Keratinocyte (primary cell): ENCODE data around the gene CDH22. TPM values are rescaled to one million over a fixed set of nuclear protein-coding genes. Genes with fewer than 3 reads are reported as not detected.

Source experiments
- DNase-seq: peaks from one replicate; pipeline ENCODE4 v3.0.0-alpha.2; 2011; ENCODE audit warnings: low read depth, missing footprints, low spot score
- FAIRE-seq: peaks from 2 replicates; lab custom pipeline; 2011; peaks lifted over from hg19 to GRCh38; lab: Jason Lieb, UNC
- H2AFZ ChIP-seq: 2 replicates; pipeline ENCODE4 v1.6.0; 2012; ENCODE audit warnings: low read length, control low read depth, inconsistent platforms; ENCODE audit not compliant: control insufficient read depth
- H3K27ac ChIP-seq: 2 replicates; pipeline ENCODE4 v1.5.1; 2011; ENCODE audit warnings: low read length; ENCODE audit not compliant: control insufficient read depth, insufficient read depth
- H3K27me3 ChIP-seq: 3 replicates; pipeline ENCODE4 v1.6.0; 2011; ENCODE audit warnings: low read length; ENCODE audit not compliant: control insufficient read depth, insufficient read depth; ENCODE audit errors: extremely low read depth
- H3K36me3 ChIP-seq, 2 experiments: 2 replicates in 1 of 2; 3 replicates in 1 of 2; pipeline ENCODE4 v1.5.1; 2011; ENCODE audit warnings: low read length in 2 of 2, mild to moderate bottlenecking in 1 of 2; ENCODE audit not compliant: control insufficient read depth in 2 of 2, insufficient read depth in 2 of 2; ENCODE audit errors: extremely low read depth in 1 of 2
- H3K4me1 ChIP-seq: 3 replicates; pipeline ENCODE4 v1.5.1; 2011; ENCODE audit warnings: low read length; ENCODE audit not compliant: control insufficient read depth, insufficient read depth; ENCODE audit errors: extremely low read depth
- H3K4me2 ChIP-seq: 3 replicates; pipeline ENCODE4 v1.6.0; 2011; ENCODE audit warnings: low read depth, low read length; ENCODE audit not compliant: control insufficient read depth, insufficient read depth; ENCODE audit errors: extremely low read depth
- H3K4me3 ChIP-seq, 3 experiments: fragments of 200-600 bp in 1 of 3; sonication (generic) in 1 of 3; 2 replicates in 2 of 3; 3 replicates in 1 of 3; pipeline ENCODE4 v1.5.1; 2011 to 2016; ENCODE audit warnings: low read length in 3 of 3, mild to moderate bottlenecking in 3 of 3, control low read depth in 2 of 3, inconsistent platforms in 1 of 3, low read depth in 1 of 3, mixed read lengths in 1 of 3, mixed run types in 1 of 3, moderate library complexity in 1 of 3; ENCODE audit not compliant: control insufficient read depth in 2 of 3, insufficient read depth in 2 of 3; ENCODE audit errors: extremely low read depth in 1 of 3
- H3K79me2 ChIP-seq: 2 replicates; pipeline ENCODE4 v1.6.0; 2012; ENCODE audit warnings: low read length; ENCODE audit not compliant: control insufficient read depth, insufficient read depth
- H3K9ac ChIP-seq: 3 replicates; pipeline ENCODE4 v1.6.0; 2011; ENCODE audit warnings: low read length; ENCODE audit not compliant: control insufficient read depth, insufficient read depth; ENCODE audit errors: extremely low read depth
- H3K9me1 ChIP-seq: 3 replicates; pipeline ENCODE4 v1.6.0; 2011; ENCODE audit warnings: low read length; ENCODE audit not compliant: control insufficient read depth, insufficient read depth; ENCODE audit errors: extremely low read depth
- H3K9me3 ChIP-seq: 2 replicates; pipeline ENCODE4 v1.5.1; 2012; ENCODE audit warnings: low read depth, low read length; ENCODE audit not compliant: control insufficient read depth
- H4K20me1 ChIP-seq: 3 replicates; pipeline ENCODE4 v1.6.0; 2011; ENCODE audit warnings: low read length; ENCODE audit not compliant: control insufficient read depth, insufficient read depth; ENCODE audit errors: extremely low read depth
- EZH2 ChIP-seq: IDR thresholded peaks from one replicate; pipeline ENCODE4 v1.6.1; 2012; ENCODE audit warnings: inconsistent platforms, mild to moderate bottlenecking, low read length, moderate library complexity
- dilution Hi-C: fragments of 300-500 bp; cut with MboI; formaldehyde crosslinking; loops from one replicate; pipeline ENCODE4 v1.7.0; 2020; ENCODE audit warnings: low sequenced_read_pairs; ENCODE audit not compliant: extremely low pct_ligation_motif_present
- polyA plus RNA-seq, 5 experiments: library from polyadenylated mRNA; depleted of rRNA in 3 of 5; stranded (reverse) in 3 of 5; stranded (forward) in 1 of 5; unstranded in 1 of 5; fragments of >200 nt; gene quantifications; 1 replicate in 1 of 5; 2 replicates in 3 of 5; 3 replicates in 1 of 5; pipeline versions ENCODE4 v1.2.1 to v1.2.3, GENCODE V29; 2011 to 2012; ENCODE audit warnings: missing spikeins in 2 of 5, low read depth in 1 of 5, low replicate concordance in 1 of 5
- TF ChIP-seq, protein P1 (sequence below), 3 experiments: IDR thresholded peaks in 1 of 3; conservative IDR thresholded peaks in 1 of 3; optimal IDR thresholded peaks in 1 of 3; 2 replicates in 2 of 3; 3 replicates in 1 of 3; pipeline versions ENCODE3 to v1.5.1; 2011; ENCODE audit warnings: low read length in 3 of 3, mild to moderate bottlenecking in 3 of 3, moderate library complexity in 2 of 3, control low read depth in 1 of 3, inconsistent platforms in 1 of 3; ENCODE audit not compliant: insufficient read depth in 2 of 3; ENCODE audit errors: extremely low read depth in 1 of 3

The CDH22 gene
- polyA plus RNA-seq, 1 donor (not counting 4 experiments of a cell fraction or from before 2014, with no cell fraction given) = not detected

DNA sequence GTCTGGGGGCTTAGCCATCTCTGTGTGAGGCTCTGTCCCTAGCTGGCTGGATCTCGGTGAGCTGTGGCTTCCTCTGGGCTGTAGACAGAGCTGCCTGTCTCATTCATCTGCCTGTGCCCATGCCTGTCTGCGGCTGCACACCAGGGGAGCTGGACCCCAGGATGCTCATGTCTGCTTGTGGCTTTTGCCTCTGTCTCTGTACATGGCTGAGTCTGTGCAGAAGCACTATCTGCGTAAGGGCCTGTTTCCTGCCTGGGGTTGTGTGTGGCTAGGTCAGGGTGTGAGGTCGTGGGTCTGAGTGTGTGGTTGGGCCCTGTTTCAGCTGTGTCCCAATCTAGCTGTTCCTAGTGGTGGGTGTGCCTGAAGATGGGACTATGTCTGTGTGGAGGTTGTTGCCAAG lies 68.2 kb downstream of the CDH22 start:
- FAIRE-seq (no peak), DNase-seq (no peak)
- H3K9me1 ChIP-seq = no peaks in the 10 kb centered on the region
- H3K27me3 ChIP-seq = no peaks in the 10 kb centered on the region
- peaks cover 6% of the 10 kb centered on the region for H3K4me1 ChIP-seq
- no peak overlapping the region for H3K27ac ChIP-seq
- no peaks in the 10 kb centered on the region for H3K79me2 ChIP-seq
- H3K9ac ChIP-seq = no peak overlapping the region
- H3K36me3 ChIP-seq = no peaks in the 10 kb centered on the region
- no peak overlapping the region for H3K4me2 ChIP-seq
- dilution Hi-C loops = no loop called here
- no peak overlapping the region for H3K4me3 ChIP-seq
- TF ChIP-seq EZH2 = no peak
- TF ChIP-seq, protein P1, sequence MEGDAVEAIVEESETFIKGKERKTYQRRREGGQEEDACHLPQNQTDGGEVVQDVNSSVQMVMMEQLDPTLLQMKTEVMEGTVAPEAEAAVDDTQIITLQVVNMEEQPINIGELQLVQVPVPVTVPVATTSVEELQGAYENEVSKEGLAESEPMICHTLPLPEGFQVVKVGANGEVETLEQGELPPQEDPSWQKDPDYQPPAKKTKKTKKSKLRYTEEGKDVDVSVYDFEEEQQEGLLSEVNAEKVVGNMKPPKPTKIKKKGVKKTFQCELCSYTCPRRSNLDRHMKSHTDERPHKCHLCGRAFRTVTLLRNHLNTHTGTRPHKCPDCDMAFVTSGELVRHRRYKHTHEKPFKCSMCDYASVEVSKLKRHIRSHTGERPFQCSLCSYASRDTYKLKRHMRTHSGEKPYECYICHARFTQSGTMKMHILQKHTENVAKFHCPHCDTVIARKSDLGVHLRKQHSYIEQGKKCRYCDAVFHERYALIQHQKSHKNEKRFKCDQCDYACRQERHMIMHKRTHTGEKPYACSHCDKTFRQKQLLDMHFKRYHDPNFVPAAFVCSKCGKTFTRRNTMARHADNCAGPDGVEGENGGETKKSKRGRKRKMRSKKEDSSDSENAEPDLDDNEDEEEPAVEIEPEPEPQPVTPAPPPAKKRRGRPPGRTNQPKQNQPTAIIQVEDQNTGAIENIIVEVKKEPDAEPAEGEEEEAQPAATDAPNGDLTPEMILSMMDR (optimal IDR thresholded peaks at IDR 0.05 in 1 of 3, IDR thresholded peaks at IDR 0.05 in 1 of 3, conservative IDR thresholded peaks at IDR 0.05 in 1 of 3; ENCODE audit: extremely low read depth in 1 of 3, insufficient read depth in 2 of 3, low read length in 3 of 3) = no peak
- no peaks in the 10 kb centered on the region for H4K20me1 ChIP-seq
- H2AFZ ChIP-seq = no peak overlapping the region
- H3K9me3 ChIP-seq = no peaks in the 10 kb centered on the region

DNA sequence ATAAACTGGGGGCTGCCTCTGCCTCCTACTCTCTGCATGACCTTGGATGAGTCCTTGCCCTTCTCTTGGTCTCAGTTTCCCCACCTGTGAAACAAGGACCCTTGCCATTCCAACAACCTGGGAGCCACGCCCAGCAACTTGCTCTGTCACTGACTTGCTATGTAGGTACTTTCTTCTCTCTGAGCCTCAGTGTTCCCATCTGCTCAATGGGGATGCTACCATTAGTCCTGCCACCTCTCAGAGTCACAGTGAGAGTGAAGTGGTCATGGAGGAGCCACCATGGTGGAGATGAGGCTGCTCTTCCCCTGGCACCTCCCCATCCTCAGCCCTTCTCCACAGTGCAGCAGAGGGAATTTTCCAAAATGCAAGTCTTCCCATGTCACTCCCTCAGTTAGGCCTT lies 70.6 kb downstream of the CDH22 start:
- FAIRE-seq = no peak
- no peak overlapping the region for H3K4me3 ChIP-seq
- no peak overlapping the region for H2AFZ ChIP-seq
- TF ChIP-seq, protein P1 (optimal IDR thresholded peaks at IDR 0.05 in 1 of 3, IDR thresholded peaks at IDR 0.05 in 1 of 3, conservative IDR thresholded peaks at IDR 0.05 in 1 of 3; ENCODE audit: extremely low read depth in 1 of 3, insufficient read depth in 2 of 3, low read length in 3 of 3) = no peak
- no peak for TF ChIP-seq EZH2
- no peaks in the 10 kb centered on the region for H3K36me3 ChIP-seq
- dilution Hi-C loops = no loop called here
- H3K27ac ChIP-seq = no peak overlapping the region
- no peaks in the 10 kb centered on the region for H3K27me3 ChIP-seq
- H3K4me2 ChIP-seq = no peak overlapping the region
- DNase-seq = no peak
- H3K4me1 ChIP-seq = no peaks in the 10 kb centered on the region
- H4K20me1 ChIP-seq = no peaks in the 10 kb centered on the region
- no peaks in the 10 kb centered on the region for H3K9me3 ChIP-seq
- no peaks in the 10 kb centered on the region for H3K9me1 ChIP-seq
- H3K79me2 ChIP-seq = no peaks in the 10 kb centered on the region
- H3K9ac ChIP-seq = no peak overlapping the region
